ENCODE results near the gene EVI5. TPM values are rescaled to one million over a fixed set of nuclear protein-coding genes. Genes with fewer than 3 reads are reported as not detected.
"Not testable (repeated sequence)": the region's sequence is repeated elsewhere in the genome, so short reads cannot be mapped to it uniquely, and the experiment has no call there.

The EVI5 gene
- total RNA-seq, 1 donor from 2014 or later: 52.6 TPM

GRCh38 chr1:92536211-92536979 lies 248.5 kb downstream of the EVI5 start:
- peaks cover 6% of the 10 kb centered on the region for H3K9me3 Mint-ChIP-seq (ENCODE audit: unreplicated experiment)
- H3K27ac Mint-ChIP-seq (ENCODE audit: unreplicated experiment): no peak overlapping the region
- no peak for TF ChIP-seq CTCF (IDR thresholded peaks at IDR 0.05)
- H3K4me3 Mint-ChIP-seq (ENCODE audit: unreplicated experiment): no peak overlapping the region
- no peak for DNase-seq (ENCODE audit: extremely low spot score, unreplicated experiment)
- peaks cover 16% of the 10 kb centered on the region for H3K36me3 Mint-ChIP-seq (ENCODE audit: unreplicated experiment)
- H3K4me1 Mint-ChIP-seq (ENCODE audit: unreplicated experiment): peaks cover 2% of the 10 kb centered on the region
- no peaks in the 10 kb centered on the region for H3K27me3 Mint-ChIP-seq (ENCODE audit: unreplicated experiment)

- H3K27ac Mint-ChIP-seq (ENCODE audit: unreplicated experiment); H3K4me3 Mint-ChIP-seq (ENCODE audit: unreplicated experiment); DNase-seq (ENCODE audit: extremely low spot score, unreplicated experiment); H3K27me3 Mint-ChIP-seq (ENCODE audit: unreplicated experiment); H3K9me3 Mint-ChIP-seq (ENCODE audit: unreplicated experiment); H3K4me1 Mint-ChIP-seq (ENCODE audit: unreplicated experiment); H3K36me3 Mint-ChIP-seq (ENCODE audit: unreplicated experiment): not testable (repeated sequence)
Measured at GRCh38 chr1:92532371-92532770, 252.5 kb downstream of the EVI5 start.

- not testable (repeated sequence) for DNase-seq (ENCODE audit: extremely low spot score, unreplicated experiment)
Measured at GRCh38 chr1:92531939-92532338, 253.0 kb downstream of the EVI5 start.

GRCh38 chr1:92527670-92528069 lies 257.2 kb downstream of the EVI5 start:
- no peak overlapping the region for H3K27ac Mint-ChIP-seq (ENCODE audit: unreplicated experiment)
- no peaks in the 10 kb centered on the region for H3K9me3 Mint-ChIP-seq (ENCODE audit: unreplicated experiment)
- TF ChIP-seq CTCF (IDR thresholded peaks at IDR 0.05): no peak
- no peak overlapping the region for H3K4me3 Mint-ChIP-seq (ENCODE audit: unreplicated experiment)
- H3K27me3 Mint-ChIP-seq (ENCODE audit: unreplicated experiment): no peaks in the 10 kb centered on the region
- DNase-seq (ENCODE audit: extremely low spot score, unreplicated experiment): no peak
- H3K36me3 Mint-ChIP-seq (ENCODE audit: unreplicated experiment): peaks cover 8% of the 10 kb centered on the region
- H3K4me1 Mint-ChIP-seq (ENCODE audit: unreplicated experiment): no peaks in the 10 kb centered on the region

More at GRCh38 chr1:92531939-92532338, 253.0 kb downstream of the EVI5 start:
- H3K27ac Mint-ChIP-seq (ENCODE audit: unreplicated experiment); H3K4me1 Mint-ChIP-seq (ENCODE audit: unreplicated experiment); H3K27me3 Mint-ChIP-seq (ENCODE audit: unreplicated experiment); H3K36me3 Mint-ChIP-seq (ENCODE audit: unreplicated experiment); H3K9me3 Mint-ChIP-seq (ENCODE audit: unreplicated experiment); H3K4me3 Mint-ChIP-seq (ENCODE audit: unreplicated experiment): not testable (repeated sequence)

- H3K4me3 Mint-ChIP-seq (ENCODE audit: unreplicated experiment); H3K27ac Mint-ChIP-seq (ENCODE audit: unreplicated experiment); H3K4me1 Mint-ChIP-seq (ENCODE audit: unreplicated experiment); H3K9me3 Mint-ChIP-seq (ENCODE audit: unreplicated experiment); H3K27me3 Mint-ChIP-seq (ENCODE audit: unreplicated experiment); H3K36me3 Mint-ChIP-seq (ENCODE audit: unreplicated experiment); DNase-seq (ENCODE audit: extremely low spot score, unreplicated experiment): not testable (repeated sequence)
Measured at GRCh38 chr1:92524944-92525590, 259.8 kb downstream of the EVI5 start.

GRCh38 chr1:92519043-92519442 lies 265.9 kb downstream of the EVI5 start:
- peaks cover 14% of the 10 kb centered on the region for H3K36me3 Mint-ChIP-seq (ENCODE audit: unreplicated experiment)
- no peaks in the 10 kb centered on the region for H3K27me3 Mint-ChIP-seq (ENCODE audit: unreplicated experiment)
- H3K9me3 Mint-ChIP-seq (ENCODE audit: unreplicated experiment): no peaks in the 10 kb centered on the region
- no peak for TF ChIP-seq CTCF (IDR thresholded peaks at IDR 0.05)
- H3K4me3 Mint-ChIP-seq (ENCODE audit: unreplicated experiment): no peak overlapping the region
- no peak overlapping the region for H3K27ac Mint-ChIP-seq (ENCODE audit: unreplicated experiment)
- no peak for DNase-seq (ENCODE audit: extremely low spot score, unreplicated experiment)
- no peaks in the 10 kb centered on the region for H3K4me1 Mint-ChIP-seq (ENCODE audit: unreplicated experiment)

Measured in osteocyte (in vitro differentiated cells).